Measurements from ENCODE around the gene ZNF621.

GRCh38 chr3:40516201-40516600 is 8.6 kb upstream of the ZNF621 start:
- TF ChIP-seq, protein P1, sequence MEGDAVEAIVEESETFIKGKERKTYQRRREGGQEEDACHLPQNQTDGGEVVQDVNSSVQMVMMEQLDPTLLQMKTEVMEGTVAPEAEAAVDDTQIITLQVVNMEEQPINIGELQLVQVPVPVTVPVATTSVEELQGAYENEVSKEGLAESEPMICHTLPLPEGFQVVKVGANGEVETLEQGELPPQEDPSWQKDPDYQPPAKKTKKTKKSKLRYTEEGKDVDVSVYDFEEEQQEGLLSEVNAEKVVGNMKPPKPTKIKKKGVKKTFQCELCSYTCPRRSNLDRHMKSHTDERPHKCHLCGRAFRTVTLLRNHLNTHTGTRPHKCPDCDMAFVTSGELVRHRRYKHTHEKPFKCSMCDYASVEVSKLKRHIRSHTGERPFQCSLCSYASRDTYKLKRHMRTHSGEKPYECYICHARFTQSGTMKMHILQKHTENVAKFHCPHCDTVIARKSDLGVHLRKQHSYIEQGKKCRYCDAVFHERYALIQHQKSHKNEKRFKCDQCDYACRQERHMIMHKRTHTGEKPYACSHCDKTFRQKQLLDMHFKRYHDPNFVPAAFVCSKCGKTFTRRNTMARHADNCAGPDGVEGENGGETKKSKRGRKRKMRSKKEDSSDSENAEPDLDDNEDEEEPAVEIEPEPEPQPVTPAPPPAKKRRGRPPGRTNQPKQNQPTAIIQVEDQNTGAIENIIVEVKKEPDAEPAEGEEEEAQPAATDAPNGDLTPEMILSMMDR (optimal IDR thresholded peaks at IDR 0.05 in 1 of 3, IDR thresholded peaks at IDR 0.05 in 1 of 3, conservative IDR thresholded peaks at IDR 0.05 in 1 of 3; ENCODE audit: extremely low read depth in 1 of 3, insufficient read depth in 2 of 3, low read length in 3 of 3): no peak
- no peak for TF ChIP-seq EZH2 (IDR thresholded peaks at IDR 0.05; ENCODE audit: low read length)
